SU-DHL-6 (cell line): ENCODE data around the gene SLC2A2.

ENCODE experiments used
- H2AFZ ChIP-seq: fragments of 200-600 bp; sonication (generic); 2 replicates; pipeline ENCODE4 v1.6.1; 2014; ENCODE audit warnings: low read depth, mild to moderate bottlenecking, moderate library complexity, mixed read lengths, antibody characterized with exemption, low read length; ENCODE audit not compliant: severe bottlenecking
- H3F3A ChIP-seq: fragments of 200-600 bp; shearing (Covaris generic); 2 replicates; pipeline ENCODE4 v1.6.0; 2016; ENCODE audit warnings: antibody characterized with exemption, mild to moderate bottlenecking; ENCODE audit not compliant: insufficient read depth
- H3K27ac ChIP-seq: fragments of 200-600 bp; sonication (generic); 2 replicates; pipeline ENCODE4 v1.5.1; 2016; ENCODE audit warnings: low read depth, mild to moderate bottlenecking, low read length, moderate library complexity, mixed read lengths
- H3K27me3 ChIP-seq: fragments of 200-600 bp; sonication (generic), shearing (Covaris generic); 2 replicates; pipeline ENCODE4 v1.6.0; 2014; ENCODE audit warnings: mild to moderate bottlenecking, low read length
- H3K36me3 ChIP-seq: fragments of 200-600 bp; sonication (generic); 2 replicates; pipeline ENCODE4 v1.6.1; 2014; ENCODE audit warnings: mild to moderate bottlenecking, low read length, mixed read lengths
- H3K4me2 ChIP-seq: fragments of 300-600, 200-600 bp; shearing (Covaris generic), sonication (generic); 2 replicates; pipeline ENCODE4 v1.6.0; 2014; ENCODE audit warnings: low read length, low read depth, mild to moderate bottlenecking; ENCODE audit not compliant: poor library complexity, severe bottlenecking
- H3K4me3 ChIP-seq: fragments of 200-600 bp; sonication (generic); 2 replicates; pipeline ENCODE4 v1.5.1; 2014; ENCODE audit warnings: antibody characterized with exemption, low read length, mild to moderate bottlenecking, mixed read lengths; ENCODE audit not compliant: insufficient read depth, poor library complexity, severe bottlenecking
- H3K79me2 ChIP-seq: fragments of 200-600 bp; sonication (generic); 2 replicates; pipeline ENCODE4 v1.6.1; 2014; ENCODE audit warnings: mild to moderate bottlenecking, low read length, moderate library complexity; ENCODE audit not compliant: insufficient read depth
- H3K9ac ChIP-seq: fragments of 200-600 bp; sonication (generic); 2 replicates; pipeline ENCODE4 v1.7.0; 2014; ENCODE audit warnings: mild to moderate bottlenecking, low read length
- H3K9me2 ChIP-seq: fragments of 200-600 bp; sonication (generic); replicated peaks from 2 replicates; pipeline ENCODE4 v1.6.1; 2014; ENCODE audit warnings: low read length; ENCODE audit not compliant: insufficient read depth
- H3K9me3 ChIP-seq: fragments of 200-600 bp; sonication (generic); 2 replicates; pipeline ENCODE4 v1.6.1; 2014; ENCODE audit warnings: low read length, mixed read lengths; ENCODE audit not compliant: insufficient read depth
- H4K20me1 ChIP-seq: fragments of 200-600 bp; sonication (generic); 2 replicates; pipeline ENCODE4 v1.6.1; 2014; ENCODE audit warnings: low read depth, mild to moderate bottlenecking, antibody characterized with exemption, low read length, moderate library complexity, mixed read lengths
- EZH2phosphoT487 ChIP-seq: fragments of 200-600 bp; sonication (generic), shearing (Covaris generic); conservative IDR thresholded peaks from 2 replicates; pipeline ENCODE4 v1.6.1; 2018; ENCODE audit warnings: mild to moderate bottlenecking, antibody characterized with exemption, low read length, moderate library complexity, mixed read lengths
- TF ChIP-seq, protein P1 (sequence below): fragments of 200-600 bp; sonication (generic); IDR thresholded peaks from one replicate; pipeline ENCODE4 v1.5.1; 2017; ENCODE audit warnings: antibody characterized with exemption, mild to moderate bottlenecking, low read length, moderate library complexity; ENCODE audit not compliant: insufficient read depth, poor library complexity, severe bottlenecking

The SLC2A2 gene

DNA sequence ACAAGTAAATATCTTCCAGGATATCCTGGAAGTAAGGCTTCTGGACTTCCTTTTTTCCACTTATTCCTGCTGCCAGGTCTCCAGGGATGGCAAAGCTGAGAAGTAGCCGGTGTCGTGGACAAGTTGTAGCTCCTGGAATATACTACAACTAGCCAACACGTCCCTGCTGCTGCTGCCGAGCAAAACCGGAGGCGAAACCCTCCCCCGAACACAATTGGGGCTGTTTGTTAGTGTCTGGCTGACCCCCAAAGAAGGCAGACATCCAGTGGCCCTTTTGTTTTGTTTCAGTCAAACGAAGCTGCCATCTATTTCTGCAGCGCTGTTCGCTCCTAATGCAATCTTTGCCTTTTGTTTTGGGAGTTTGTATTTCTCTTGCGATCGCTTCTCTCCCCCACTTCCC lies 72.8 kb downstream of the SLC2A2 start:
- no peaks in the 10 kb centered on the region for H3K9me3 ChIP-seq
- no peak overlapping the region for H3K27ac ChIP-seq
- no peaks in the 10 kb centered on the region for H3F3A ChIP-seq
- no peak overlapping the region for H3K4me2 ChIP-seq
- no peak overlapping the region for H3K4me3 ChIP-seq
- no peak overlapping the region for H3K9ac ChIP-seq
- no peaks in the 10 kb centered on the region for H3K9me2 ChIP-seq
- no peaks in the 10 kb centered on the region for H3K36me3 ChIP-seq
- no peaks in the 10 kb centered on the region for H3K27me3 ChIP-seq
- H2AFZ ChIP-seq = no peak overlapping the region
- TF ChIP-seq, protein P1, sequence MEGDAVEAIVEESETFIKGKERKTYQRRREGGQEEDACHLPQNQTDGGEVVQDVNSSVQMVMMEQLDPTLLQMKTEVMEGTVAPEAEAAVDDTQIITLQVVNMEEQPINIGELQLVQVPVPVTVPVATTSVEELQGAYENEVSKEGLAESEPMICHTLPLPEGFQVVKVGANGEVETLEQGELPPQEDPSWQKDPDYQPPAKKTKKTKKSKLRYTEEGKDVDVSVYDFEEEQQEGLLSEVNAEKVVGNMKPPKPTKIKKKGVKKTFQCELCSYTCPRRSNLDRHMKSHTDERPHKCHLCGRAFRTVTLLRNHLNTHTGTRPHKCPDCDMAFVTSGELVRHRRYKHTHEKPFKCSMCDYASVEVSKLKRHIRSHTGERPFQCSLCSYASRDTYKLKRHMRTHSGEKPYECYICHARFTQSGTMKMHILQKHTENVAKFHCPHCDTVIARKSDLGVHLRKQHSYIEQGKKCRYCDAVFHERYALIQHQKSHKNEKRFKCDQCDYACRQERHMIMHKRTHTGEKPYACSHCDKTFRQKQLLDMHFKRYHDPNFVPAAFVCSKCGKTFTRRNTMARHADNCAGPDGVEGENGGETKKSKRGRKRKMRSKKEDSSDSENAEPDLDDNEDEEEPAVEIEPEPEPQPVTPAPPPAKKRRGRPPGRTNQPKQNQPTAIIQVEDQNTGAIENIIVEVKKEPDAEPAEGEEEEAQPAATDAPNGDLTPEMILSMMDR = no peak
- no peak for TF ChIP-seq EZH2phosphoT487
- no peaks in the 10 kb centered on the region for H4K20me1 ChIP-seq
- H3K79me2 ChIP-seq = no peaks in the 10 kb centered on the region

DNA sequence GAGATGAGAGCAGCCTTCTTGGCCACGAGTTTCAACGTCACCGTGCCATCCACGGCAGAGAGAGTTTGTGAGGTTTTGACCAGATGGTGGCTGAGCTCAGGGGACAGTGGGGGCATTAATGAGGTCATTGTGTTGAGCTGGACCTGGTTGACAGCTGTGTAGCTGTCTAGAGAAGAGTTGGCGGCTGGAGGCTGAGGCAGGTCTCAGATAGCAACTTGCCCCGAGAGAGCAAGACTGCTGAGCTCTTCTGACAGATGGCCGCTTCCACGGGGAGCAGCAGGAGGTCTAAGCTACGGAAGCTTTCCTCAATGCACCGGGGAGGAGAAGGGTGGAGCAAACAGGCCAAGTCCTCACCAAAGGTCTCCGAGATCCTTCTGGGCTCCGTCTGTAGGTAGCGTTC lies 73.3 kb downstream of the SLC2A2 start:
- H3K27me3 ChIP-seq = no peaks in the 10 kb centered on the region
- no peak overlapping the region for H3K4me2 ChIP-seq
- no peak for TF ChIP-seq EZH2phosphoT487
- TF ChIP-seq, protein P1 = no peak
- H3K4me3 ChIP-seq = no peak overlapping the region
- no peaks in the 10 kb centered on the region for H3K9me3 ChIP-seq
- H3K79me2 ChIP-seq = no peaks in the 10 kb centered on the region
- H4K20me1 ChIP-seq = no peaks in the 10 kb centered on the region
- no peaks in the 10 kb centered on the region for H3K9me2 ChIP-seq
- no peak overlapping the region for H3K9ac ChIP-seq
- H3K27ac ChIP-seq = no peak overlapping the region
- H3F3A ChIP-seq = no peaks in the 10 kb centered on the region
- no peak overlapping the region for H2AFZ ChIP-seq
- no peaks in the 10 kb centered on the region for H3K36me3 ChIP-seq

DNA sequence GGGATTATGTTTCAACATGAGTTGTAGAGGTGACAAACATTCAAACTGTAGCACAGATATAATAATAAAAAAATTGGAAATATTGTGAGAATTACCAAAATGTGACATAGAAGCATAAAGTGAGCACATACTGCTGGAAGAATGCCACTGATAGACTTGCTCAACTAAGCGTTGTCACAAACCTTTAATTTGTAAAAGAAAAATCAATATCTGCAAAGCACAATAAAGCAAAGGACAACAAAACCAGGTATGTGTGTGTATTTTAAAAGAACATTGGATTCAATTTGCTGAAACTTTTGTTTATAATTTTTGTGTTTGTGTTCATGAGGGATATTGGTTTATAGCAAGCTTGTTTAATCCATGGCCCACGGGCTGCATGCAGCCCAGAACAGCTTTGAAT lies 77.3 kb downstream of the SLC2A2 start:
- Histone ChIP-seq H3K4me2 (no peak overlapping the region), H3K9me2 (no peaks in the 10 kb centered on the region), H4K20me1 (no peaks in the 10 kb centered on the region), H3K27ac (no peak overlapping the region), H3K4me3 (no peak overlapping the region), H3K27me3 (no peaks in the 10 kb centered on the region), H2AFZ (no peak overlapping the region), H3F3A (no peaks in the 10 kb centered on the region), H3K9me3 (no peaks in the 10 kb centered on the region; the same call in 1 of the 2 replicates), H3K36me3 (no peaks in the 10 kb centered on the region), H3K9ac (no peak overlapping the region), H3K79me2 (no peaks in the 10 kb centered on the region)
- TF ChIP-seq, protein P1 = no peak
- TF ChIP-seq EZH2phosphoT487 = no peak
